Measurements from ENCODE around the gene LASP1.

LASP1 gene

DNA sequence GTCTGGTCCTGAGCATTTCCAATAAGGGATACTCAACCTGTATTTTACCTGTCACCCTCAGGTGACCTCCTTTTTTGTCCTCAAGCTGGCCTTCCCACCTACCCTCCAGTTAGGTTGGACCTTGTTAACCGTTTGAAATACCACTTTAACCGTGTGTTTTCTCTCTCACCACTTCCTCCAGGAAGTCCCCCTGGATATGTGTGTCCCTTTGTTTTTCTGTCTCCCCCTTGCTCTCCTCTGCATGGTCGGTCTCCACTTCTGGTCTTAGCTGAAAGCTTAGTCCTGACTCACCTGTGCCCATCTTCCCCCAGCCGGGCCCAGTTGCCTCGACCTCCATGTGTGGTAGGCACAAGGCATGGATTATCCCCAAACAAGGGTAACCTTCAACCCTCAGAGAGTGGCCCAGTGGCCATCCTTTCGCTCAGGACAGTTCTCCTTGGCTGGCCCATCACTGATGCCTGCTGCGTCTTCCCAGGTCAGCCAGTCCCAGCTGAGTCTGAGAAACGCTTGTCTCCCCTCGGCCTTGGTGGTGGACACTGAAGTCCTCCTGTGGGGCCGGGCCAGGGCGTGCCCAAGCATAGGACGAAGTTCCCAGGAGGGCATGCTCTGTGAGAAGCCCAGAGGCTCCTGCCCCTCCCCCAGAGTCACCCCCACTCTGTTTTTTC lies 20.0 kb downstream of the LASP1 start:
- DNase-seq, result no peak

DNA sequence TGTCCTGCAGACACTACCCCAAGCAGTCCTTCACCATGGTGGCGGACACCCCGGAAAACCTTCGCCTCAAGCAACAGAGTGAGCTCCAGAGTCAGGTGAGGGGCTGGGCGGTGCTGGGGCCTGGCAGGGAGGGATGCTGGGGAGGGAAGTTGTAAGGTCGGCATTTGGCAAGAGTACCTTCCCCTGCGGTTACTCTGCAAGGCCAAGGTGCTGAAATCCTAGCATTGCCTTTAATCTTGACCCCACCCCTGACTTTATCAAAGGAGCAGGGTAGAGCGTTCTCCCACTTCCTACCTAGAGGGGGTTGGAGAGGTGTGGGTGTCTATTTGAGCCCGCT lies 20.5 kb downstream of the LASP1 start:
- DNase-seq, result no peak

DNA sequence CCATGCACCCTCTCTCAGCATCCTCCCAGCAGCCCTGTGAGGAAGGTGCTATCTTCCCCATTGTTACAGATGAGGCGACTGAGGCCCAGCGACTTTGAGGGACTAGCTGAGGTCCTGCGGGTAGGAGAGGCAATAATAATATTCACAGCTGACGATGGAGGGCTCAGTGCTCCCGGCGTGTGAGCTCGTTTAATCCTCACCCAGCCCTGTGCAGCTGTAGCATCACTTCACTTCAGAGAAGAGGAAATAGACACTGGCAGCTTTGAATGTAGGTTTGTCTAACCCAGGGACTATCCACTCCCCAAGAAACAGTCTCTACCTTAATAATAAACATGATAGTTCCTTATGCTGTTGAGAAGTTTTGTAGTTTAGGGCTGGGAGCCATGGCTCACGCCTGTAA lies 21.6 kb downstream of the LASP1 start:
- DNase-seq, result no peak

DNA sequence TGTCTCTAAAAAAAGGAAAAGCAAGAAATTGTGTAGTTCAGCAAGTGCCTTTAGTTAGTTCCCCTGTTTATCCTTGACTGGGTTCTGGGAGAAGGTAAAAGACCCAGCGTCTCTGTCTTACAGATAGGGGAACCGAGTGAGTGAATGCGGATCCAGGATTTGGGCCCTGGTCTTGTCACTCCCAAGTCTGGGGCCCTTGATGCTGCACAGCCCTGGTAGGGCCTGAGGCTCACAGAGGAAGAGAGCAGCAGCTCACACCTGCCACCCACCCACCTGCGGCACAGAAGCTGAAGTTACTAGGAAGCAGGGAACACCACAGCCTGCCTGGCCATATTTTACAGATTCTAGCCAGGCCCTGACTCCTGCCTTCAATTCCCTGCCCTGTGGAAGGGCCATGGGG lies 22.2 kb downstream of the LASP1 start:
- DNase-seq, result no peak

DNA sequence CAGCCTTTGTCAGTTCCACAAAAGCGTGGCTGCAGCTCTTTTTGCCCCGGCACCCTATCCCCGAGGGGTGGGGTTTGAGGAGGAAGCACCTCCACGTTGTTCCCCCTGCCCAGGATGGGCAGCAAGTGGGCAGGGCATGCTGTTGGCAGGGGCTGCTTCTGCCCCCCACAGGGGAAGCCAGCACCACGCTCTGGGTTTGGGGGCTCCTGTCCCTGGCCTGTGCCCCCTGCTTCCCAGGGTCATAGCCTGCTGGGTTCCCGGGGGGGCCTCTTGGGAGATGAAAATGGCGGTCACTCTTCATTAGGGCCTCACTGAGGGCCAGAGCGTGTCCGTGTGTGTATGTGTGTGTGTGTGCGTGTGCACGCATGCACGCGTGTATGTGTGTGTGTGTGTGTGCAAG lies 22.8 kb downstream of the LASP1 start:
- DNase-seq, result no peak

DNA sequence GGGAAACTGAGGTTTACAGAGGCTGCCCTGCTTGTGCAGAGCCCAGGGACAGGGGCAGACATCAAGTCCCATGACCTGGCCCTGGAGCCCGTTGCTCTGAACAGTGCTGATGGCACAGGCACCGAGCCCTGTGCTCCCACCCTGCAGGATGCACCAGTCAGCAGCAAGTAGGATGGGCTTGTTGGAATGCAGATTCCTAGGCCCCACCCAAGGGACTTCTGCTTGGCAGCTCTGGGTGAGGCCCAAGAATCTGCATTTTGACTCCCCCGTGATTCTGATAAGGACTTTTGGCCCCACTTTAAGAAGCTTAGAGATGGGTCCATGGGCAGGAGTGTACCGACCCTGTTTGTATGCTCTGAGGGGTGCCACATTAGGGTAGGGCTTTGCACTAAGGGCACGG lies 23.3 kb downstream of the LASP1 start:
- DNase-seq, result no peak

DNA sequence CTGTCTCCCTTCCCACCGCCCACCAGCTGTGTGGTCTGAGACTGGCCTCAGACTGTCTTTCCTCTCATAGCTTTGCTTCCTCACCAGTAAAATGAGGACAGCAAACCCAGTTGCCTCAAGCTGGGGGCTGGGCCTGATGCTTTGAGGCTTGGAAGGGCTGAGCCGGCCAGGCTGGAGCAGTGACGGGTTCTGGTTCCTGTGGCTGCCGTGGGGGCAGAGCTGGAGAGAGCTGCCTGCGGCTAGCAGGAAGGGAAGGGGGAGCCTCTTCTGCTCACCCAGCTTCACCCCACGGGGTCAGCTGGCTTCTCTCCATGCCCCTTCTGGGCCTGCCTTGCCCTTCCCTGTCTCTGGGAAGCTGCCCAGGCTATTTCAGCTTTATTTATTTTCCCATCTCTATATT lies 23.7 kb downstream of the LASP1 start:
- DNase-seq, result no peak

DNA sequence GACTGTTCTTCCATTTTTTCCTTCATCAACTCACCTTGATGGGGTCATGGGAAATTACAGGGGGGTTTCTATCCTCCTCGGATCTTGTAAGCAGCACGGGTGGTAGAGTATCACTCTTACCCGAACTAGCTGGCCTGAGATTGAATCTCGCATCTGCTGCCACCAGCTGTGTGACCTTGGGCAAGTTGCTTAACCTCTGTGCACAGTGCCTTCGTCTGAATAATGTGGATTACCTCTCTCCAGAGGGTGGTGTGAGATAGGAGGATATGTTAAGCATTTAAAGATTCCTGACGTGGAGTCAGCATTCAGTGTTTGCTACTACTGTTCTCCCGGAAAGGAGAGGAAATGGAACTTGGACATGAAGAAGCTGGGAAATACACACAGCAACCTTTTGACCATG lies 24.4 kb downstream of the LASP1 start:
- DNase-seq, result no peak

DNA sequence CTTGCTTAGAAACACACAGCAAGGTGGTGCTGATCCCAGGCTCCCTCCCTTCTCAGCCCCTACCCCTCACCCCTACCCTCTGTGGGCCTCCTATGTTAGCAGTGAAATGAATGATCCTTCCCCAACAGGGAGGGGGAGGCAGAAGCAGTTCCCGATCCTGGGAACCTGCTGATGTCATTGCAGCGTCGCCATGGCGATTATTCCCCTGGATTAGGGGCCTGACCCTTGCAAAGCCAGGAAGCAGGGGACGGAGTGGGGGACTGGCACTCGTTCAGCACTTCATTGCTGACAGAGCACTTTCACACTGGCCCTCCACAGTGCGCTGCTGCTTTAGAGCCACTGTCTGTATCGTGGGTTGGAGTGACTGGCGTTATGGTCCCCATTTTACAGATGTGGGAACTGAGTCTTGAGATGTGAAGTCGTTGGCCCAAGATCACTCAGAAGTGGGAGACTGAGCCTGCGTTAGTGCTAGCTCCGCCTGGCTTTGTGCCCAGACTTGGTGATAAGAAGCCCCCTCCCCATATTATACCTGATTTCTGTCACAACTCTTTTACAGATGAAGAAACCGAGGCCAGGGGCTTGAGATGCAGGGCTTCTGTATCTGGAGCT lies 26.6 kb downstream of the LASP1 start:
- DNase-seq, result no peak

DNA sequence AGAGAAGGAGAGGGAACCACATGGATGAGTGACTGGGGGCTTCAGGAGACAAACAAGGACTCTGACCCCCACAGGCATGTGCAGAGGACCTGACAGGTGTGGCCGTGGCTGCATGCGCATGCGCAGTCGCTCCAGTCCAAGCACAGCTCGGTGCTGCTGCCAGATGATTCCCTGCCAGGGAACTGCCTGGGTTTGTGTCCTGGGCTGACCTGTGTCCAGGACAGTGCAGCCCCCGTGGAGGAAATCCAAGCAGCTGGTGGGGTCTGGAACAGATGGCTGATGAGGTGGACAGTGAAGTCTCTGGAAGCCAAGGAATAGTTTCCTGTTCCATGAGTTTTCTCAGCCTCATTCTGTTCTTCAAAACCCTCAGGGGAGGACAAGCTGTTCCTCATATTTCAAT lies 27.3 kb downstream of the LASP1 start:
- DNase-seq, result no peak

DNA sequence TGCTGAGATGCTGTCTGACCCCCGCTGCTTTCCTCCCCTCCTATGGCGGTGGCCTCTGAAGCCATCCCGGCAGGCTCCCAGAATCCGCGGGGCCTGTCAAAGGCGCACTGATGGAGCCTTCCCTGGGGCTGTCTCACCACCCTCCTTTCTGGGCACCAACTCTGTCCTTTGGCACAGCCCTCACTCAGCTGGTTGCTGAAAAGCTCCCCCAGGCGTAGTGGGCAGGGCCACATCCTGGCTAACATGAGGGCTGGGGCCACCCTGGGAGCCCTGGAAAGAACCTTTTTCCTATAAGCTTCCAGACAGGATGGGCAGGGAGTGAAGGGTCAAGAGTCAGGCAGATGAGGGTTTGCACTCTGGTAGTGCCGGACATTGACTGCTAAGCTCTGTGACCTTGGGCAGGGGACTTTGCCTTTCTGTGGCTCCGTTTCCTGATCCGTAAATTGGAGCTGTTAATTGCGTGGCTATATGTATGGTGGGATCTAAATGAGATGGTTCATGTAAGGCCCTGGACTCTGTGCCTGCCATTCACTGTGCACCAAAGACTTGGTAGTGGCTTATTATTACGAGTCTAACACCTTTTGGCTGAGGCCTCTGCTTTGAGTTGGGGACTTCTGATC lies 27.9 kb downstream of the LASP1 start:
- no peak for DNase-seq

DNA sequence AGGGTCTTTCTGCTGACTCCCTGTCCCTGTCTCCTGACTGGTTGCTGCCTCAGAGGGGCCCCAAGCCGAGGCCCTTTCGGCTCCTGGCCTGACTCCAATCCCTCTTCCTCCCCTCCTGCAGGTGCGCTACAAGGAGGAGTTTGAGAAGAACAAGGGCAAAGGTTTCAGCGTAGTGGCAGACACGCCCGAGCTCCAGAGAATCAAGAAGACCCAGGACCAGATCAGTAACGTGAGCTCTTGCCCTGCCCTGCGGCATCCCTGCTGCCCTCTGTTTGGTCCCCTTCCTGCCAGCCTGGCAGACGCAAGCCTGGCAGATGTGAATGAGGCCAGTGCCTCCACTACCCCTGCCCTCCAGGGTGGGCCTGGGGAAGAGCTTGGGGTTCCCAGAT lies 28.4 kb downstream of the LASP1 start:
- DNase-seq, result no peak

DNA sequence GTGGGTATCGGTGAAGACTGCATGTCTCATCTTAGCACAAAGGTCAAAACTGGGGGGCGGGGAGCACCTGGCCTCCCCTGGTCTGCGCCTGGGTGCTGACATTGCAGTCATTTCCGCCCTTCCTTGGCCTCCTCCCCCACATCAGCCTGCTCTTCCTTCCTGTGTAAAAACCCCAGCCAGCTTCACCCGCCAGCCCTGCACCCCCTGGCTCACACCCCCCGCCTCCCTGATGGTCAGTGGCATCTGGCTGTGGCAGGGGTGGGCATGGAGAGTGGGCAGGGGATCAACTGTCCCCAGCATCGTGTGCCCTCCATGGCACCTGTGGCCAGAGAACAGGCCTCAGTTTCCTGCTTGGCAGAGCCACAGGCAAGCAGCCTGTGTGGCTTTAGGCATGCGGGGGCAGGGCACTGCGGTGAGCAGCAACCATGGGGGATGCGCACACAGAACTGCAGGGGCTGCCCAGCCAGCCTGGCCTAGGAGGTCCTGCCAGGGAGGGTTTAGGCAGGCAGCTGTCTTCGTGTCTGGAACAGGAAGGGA lies 29.0 kb downstream of the LASP1 start:
- DNase-seq, result peak; percentile 82

DNA sequence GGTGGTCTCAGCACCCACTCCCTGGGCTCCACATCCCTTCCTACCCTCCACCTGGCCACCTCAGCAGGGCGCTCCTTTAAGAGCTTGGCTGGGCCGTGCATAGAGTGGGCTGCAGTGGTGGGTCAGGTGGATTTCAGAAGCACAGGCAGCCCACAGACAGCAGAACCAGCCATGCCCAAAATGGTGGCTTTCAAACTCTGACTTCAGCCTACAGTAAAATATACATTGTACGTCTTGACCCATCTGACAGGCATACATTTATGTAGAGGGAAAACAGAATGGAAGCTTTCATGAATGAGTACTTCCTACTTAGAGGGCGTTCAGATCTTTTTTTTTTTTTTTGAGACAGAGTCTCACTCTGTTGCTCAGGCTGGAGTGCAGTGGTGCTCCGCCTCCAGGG lies 29.6 kb downstream of the LASP1 start:
- no peak for DNase-seq

DNA sequence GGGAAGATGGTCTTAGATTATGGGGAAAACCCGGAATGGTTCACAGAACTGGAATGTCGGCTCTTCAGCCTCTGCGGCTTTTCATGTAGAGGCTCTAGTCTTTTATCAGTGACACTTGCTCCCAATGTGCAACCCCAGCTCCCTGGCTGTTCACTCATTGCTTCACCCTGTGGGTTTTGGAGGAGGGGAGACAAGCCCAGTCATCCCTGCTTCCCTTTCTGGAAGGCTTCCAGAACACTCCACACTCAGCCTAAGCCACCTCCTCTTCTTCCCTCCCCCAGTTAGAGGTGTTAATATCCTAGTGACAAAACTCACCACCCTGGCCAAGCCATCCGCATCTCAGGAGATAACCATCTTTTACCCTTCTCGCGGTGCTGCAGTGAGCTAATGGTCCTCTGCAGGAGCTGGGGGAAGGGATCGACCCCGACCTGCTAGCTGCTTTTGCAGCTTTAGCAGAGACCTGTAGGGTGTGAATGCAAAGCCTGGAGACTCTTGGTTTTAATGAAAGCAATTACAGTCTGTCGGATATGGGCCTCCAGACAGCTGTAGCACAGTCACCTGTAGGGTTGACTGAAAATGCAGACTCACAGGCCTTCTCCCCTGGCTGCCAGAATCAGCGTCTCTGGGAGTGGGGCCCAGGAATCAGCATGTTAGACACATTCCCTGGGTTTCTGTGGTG lies 31.3 kb downstream of the LASP1 start:
- no peak for DNase-seq

DNA sequence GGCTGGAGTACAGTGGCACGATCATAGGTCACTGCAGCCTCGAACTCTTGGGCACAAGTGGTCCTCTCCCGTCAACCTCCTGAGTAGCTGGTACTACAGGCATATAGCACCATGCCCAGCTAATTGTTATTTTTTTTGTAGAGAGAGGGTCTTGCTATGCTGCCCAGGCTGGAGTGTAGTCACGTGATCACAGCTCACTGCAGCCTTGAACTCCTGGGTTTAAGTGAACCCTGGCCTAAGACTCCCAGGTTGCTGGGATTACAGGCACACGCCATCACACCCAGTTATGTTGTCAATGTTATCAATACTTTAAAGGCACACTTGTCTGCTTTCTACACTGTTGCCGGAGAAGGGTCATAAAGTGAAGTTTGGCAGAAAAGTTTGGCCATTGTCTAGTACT lies 33.5 kb downstream of the LASP1 start:
- no peak for DNase-seq

DNA sequence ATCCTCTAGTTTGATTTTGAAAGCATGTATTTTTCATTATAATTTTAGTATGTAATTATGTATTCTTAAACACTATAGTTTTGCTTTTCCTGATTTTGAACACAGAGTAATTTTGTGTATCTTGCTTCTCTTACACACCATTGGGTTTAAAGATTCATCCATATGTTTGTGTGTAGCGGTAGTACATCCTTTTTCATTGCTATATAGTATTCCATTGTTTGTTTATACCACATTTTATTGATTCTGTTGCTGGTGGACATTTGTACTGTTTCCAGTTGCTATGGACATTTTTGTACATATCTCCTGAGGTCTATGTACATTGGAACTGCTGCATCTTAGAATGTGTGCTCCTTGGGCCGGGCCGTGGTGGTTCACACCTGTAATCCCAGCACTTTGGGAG lies 35.0 kb downstream of the LASP1 start:
- no peak for DNase-seq

DNA sequence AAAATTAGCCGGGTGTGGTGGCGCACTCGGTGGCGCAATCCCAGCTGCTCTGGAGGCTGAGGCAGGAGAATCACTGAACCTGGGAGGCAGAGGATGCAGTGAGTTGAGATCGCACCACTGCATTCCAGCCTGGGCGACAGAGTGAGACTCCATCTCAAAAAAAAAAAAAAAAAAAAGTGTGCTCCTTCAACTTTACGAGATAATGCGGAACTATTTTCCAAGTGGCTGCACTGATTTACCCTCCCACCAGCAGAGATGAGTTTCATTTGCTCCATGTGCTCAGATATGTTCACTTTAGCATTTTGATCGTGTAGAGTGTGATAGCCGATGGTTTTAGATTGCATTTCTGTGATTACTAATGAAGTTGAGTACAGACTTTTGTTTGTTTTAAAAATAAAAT lies 35.5 kb downstream of the LASP1 start:
- DNase-seq, result no peak

DNA sequence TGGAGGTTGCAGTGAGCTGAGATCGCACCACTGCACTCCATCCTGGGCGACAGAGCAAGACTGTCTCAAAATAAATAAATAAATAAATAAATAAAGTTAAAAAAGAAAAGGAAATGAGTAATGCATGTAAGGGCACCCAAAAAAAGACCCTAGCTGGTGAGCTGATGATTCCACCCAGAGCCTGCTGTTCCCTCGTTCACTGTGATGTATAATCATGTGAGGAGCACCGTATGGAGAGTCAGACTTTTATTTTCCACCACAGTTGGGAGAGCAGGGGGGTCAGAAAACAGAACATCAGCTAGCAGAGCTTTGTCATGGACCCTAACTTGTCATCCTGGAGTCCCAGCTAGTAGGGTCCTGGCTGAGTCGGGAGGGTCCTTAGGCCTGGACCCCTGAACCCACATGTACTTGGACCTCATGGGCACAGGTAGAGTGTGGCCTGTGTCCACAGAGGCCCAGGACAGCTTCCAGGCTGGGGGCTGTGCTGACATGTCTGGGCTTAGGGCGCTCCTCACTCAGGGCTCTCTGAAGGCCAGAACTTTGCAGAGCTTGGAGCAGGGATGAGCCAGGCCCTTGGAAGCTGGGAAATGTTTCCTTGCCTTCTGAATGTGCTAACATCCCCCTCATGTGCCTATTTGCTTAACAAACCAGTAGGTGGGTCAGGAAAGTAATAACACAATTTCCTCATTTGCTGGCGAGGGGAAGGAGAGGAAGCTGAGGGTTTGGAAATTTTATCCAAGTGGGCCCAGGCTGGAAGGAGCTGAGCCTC lies 36.8 kb downstream of the LASP1 start:
- DNase-seq, result no peak

DNA sequence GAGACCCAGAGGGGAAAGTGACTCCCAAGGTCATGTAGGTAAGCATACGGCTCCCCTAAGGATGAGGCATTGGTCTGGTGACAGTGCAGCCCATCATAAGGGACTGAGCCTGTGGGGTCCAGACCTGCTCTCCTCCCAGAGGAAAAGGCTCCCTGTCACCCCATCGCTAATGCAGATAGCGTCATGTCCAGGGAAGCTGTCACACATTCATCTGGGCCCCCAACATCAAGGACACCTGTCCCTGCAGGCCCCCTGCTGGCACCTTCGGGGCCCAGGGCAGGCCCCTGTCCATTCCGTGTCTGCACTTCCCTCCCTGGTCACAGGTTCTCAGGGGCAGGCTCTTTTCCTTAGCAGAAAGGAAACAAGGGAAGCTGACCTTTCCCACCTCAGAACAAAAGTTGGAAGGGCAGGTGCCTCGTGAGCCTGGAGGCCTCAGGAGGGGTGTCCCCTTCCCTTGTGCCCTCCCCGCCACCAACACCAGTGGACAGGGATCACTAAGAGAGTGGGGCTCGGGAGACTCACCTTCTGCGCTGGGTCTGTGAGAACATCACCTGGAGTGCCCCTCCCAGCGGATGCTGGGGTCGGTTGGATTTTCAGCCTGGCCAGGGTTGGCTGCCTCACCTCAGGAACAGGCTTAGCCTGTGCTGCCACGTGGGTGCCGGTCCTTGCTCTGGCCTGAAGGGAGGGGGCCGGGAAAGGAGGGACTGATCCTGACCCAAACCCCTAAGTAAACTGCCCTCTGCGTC lies 38.2 kb downstream of the LASP1 start:
- no peak for DNase-seq

DNA sequence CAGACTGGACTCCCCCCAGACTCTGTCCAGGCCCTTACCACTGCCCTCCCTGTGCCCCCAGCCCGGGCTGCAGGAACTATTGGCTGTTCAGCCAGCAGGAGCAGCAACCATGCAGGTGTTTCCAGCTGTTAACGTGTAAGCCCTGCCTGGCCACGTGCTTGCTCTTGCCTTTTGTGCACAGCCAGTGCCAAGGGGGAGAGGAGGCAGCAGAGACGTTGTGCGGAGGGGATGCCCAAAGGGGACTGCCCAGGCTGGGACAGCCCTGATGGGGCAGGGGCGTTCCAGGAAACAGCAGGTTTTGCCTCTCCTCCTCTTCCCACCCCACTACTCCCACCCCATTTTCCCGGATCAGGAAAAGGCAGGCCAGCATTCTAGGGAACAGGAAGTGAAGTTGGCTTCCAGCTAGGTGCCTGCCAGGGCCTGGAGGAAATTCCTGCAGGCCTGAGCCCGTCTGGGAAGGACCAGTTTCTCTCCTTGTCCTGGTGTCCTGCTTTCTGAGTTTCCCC lies 38.9 kb downstream of the LASP1 start:
- no peak for DNase-seq

DNA sequence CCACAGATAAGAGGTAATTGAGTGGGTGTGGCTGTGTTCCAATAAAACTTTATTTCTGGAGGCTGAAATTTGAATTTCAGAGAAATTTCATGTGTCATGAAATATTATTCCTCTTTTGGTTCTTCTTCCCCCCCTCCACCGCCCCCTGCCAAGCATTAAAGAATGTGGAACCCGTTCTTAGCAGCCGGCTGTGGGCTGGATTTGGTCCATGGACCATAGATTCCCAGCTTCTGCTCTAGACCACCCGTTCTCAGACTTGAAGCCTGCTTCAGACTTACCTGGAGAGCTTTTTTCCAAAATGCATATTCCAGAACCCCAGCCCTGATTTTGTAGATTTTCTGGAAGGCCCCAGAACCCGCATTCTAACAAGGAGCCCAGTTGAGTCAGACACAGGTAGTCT lies 40.5 kb downstream of the LASP1 start:
- DNase-seq, result no peak
